HG02642 (cell line): ENCODE measurements around the gene UBE2QL1.

Source experiments
- ATAC-seq: cut with Tn5 transposase; IDR thresholded peaks from one replicate; pipeline ENCODE4 v1.9.1; 2021; ENCODE audit warnings: mild to moderate bottlenecking; ENCODE audit not compliant: unreplicated experiment, poor library complexity

UBE2QL1 gene

GRCh38 chr5:6424700-6425099 lies 24.0 kb upstream of the UBE2QL1 start:
- no peak for ATAC-seq

GRCh38 chr5:6427694-6428093 lies 21.0 kb upstream of the UBE2QL1 start:
- no peak for ATAC-seq

GRCh38 chr5:6430418-6431028 lies 18.1 kb upstream of the UBE2QL1 start:
- no peak for ATAC-seq

- ATAC-seq, result no peak
These were observed 17.2 kb upstream of the UBE2QL1 start for GRCh38 chr5:6431214-6432195.

GRCh38 chr5:6432206-6432605 lies 16.5 kb upstream of the UBE2QL1 start:
- no peak for ATAC-seq

GRCh38 chr5:6434731-6435130 lies 13.9 kb upstream of the UBE2QL1 start:
- ATAC-seq, result no peak

GRCh38 chr5:6435356-6435755 lies 13.3 kb upstream of the UBE2QL1 start:
- ATAC-seq, result no peak

GRCh38 chr5:6436715-6437331 lies 11.8 kb upstream of the UBE2QL1 start:
- no peak for ATAC-seq

- no peak for ATAC-seq
These were observed 8.8 kb upstream of the UBE2QL1 start for GRCh38 chr5:6439588-6440550.

- ATAC-seq, result no peak
These were observed 6.3 kb upstream of the UBE2QL1 start for GRCh38 chr5:6442333-6442732.

- ATAC-seq, result no peak
These were observed 5.3 kb upstream of the UBE2QL1 start for GRCh38 chr5:6443326-6443725.

- no peak for ATAC-seq
These were observed 2.6 kb upstream of the UBE2QL1 start for GRCh38 chr5:6446042-6446441.

GRCh38 chr5:6446626-6447309 lies 1.9 kb upstream of the UBE2QL1 start:
- no peak for ATAC-seq

- no peak for ATAC-seq
These were observed 1.1 kb upstream of the UBE2QL1 start for GRCh38 chr5:6447384-6448140.

- no peak for ATAC-seq
These were observed 543 bp upstream of the UBE2QL1 start for GRCh38 chr5:6448141-6448491.

- ATAC-seq, result no peak
These were observed 953 bp downstream of the UBE2QL1 start for GRCh38 chr5:6449465-6450158.

- no peak for ATAC-seq
These were observed 1.7 kb downstream of the UBE2QL1 start for GRCh38 chr5:6450319-6450833.
